GM19043 (cell line): ENCODE measurements around the gene SAPCD2.

Source experiments
- ATAC-seq: cut with Tn5 transposase; IDR thresholded peaks from one replicate; pipeline ENCODE4 v1.9.1; 2021; ENCODE audit warnings: low read depth; ENCODE audit not compliant: unreplicated experiment

Gene SAPCD2

GRCh38 chr9:137108608-137109249 lies 38.4 kb upstream of the SAPCD2 start:
- ATAC-seq, result no peak

GRCh38 chr9:137107982-137108381 lies 37.6 kb upstream of the SAPCD2 start:
- ATAC-seq, result no peak

GRCh38 chr9:137107312-137107921 lies 37.1 kb upstream of the SAPCD2 start:
- no peak for ATAC-seq

DNA sequence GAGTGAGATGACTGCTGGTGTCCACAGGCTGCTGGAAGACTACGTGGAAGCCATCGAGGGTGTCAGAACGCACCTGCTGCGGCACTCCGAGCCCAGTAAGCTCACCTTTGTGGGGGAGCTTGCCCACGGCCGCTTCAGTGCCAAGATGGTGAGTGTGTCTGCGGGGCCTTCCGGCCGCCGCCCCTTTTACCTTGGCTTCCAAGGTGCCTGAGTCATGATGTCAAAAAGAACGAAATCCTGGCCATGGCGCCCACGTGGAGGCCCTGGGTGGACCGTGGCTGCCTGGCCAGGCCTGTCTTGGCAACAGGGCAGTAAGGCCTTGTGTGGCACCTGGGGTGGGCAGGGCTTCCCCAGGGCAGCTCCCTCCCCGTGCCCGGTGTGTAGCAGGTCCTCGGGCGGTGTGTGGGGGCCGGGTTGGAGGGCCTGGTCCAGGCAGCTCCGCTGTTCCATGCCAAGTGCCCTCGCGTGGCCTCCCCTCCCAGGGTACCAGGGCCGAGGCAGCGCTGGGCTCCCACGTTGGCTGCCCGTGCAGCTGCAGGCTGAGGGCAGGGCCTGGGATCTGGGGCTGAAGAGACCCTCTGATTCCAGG lies 36.4 kb upstream of the SAPCD2 start:
- no peak for ATAC-seq

- ATAC-seq, result no peak
These were observed 35.7 kb upstream of the SAPCD2 start for GRCh38 chr9:137105814-137106661.

DNA sequence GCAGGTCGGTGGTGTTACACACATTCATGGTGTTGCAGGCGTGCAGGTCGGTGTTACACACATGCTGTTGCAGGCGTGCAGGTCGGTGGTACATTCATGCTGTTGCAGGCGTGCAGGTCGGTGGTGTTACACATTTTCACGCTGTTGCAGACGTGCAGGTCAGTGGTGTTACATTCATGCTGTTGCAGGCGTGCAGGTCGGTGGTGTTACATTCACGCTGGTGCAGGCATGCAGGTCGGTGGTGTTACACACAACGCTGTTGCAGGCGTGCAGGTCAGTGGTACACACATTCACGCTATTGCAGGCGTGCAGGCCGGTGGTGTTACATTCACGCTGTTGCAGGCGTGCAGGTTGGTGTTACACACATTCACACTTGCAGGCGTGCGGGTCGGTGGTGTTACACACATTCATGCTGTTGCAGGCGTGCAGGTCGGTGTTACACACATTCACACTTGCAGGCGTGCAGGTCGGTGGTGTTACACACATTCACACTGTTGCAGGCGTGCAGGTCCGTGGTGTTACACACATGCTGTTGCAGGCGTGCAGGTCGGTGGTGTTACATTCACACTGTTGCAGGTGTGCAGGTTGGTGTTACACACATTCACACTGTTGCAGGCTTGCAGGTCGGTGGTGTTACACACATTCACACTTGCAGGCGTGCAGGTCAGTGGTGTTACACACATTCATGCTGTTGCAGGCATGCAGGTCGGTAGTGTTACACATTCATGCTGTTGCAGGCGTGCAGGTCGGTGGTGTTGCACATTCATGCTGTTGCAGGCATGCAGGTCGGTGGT lies 33.0 kb upstream of the SAPCD2 start:
- ATAC-seq, result no peak

GRCh38 chr9:137099231-137099630 lies 28.9 kb upstream of the SAPCD2 start:
- no peak for ATAC-seq

DNA sequence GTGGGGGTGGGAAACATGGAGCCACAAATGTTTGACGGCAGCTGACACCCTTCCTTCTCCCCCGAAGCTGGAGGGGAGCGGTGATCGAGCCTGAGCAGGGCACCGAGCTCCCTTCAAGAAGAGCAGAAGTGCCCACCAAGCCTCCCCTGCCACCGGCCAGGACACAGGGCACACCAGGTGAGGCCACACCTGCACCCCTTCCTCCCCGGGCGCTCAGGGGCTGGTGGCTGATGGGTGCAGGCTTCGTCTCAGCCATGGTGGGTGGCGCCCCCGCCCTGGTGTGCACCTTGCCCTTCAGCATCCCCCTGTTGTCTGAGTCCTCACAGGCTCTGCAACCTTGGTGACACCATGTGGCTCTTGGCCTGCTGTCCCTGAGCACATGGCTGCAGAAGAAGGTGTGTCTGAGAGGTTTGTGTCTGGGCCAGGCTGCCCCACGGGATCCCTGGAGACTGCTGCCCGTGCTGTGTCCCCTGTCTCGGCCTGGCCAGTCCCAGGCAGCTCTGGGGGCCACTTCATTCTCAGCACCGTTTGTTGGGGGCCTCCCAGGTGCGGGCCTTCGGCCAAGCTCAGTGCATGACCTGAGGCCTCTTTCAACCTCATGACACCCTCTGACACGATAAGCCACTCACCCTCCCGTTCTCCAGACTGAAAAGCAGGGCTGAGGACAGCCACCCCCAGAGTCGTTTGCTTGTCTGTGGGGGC lies 27.6 kb upstream of the SAPCD2 start:
- ATAC-seq, result no peak

GRCh38 chr9:137096785-137097546 lies 26.6 kb upstream of the SAPCD2 start:
- ATAC-seq, result no peak

DNA sequence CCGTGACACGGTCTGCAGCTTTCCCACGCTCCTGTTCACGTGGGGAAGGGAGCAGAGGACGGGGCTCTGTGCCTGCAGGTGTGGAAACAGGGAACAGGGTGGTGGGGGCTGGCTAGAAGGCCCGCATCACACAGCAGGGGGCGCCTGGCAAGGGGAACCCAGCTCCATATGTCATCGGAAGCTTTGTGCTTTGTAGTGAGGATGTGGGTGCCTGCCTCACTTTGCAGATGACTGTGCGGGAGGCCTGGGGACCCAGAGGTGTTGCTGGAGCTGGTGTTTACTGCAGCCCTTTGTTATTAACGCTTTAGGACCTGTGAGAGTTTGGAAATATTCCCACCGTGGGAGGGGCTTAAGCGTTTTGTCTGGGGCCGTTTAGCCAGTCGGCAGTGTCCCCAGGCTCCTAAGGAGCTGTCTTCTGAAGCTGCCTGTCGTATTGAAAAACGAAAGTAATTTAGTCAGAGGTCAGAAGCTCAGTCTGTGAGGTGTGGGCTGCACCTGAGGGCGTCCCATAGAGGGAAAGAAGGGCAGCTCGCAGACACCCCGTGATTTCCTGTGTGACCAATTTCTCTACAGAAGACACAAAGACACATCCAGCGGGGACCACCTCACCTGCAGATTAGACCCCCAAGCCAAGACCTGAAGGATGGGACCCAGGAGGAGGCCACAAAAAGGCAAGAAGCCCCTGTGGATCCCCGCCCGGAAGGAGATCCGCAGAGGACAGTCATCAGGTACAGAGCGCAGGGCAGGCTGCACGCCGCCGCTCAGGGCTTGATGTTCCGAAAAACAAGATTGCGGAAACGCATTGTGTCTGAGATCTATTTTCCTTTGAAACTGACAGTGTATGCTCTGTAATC lies 25.5 kb upstream of the SAPCD2 start:
- peak; percentile 87 for ATAC-seq

GRCh38 chr9:137089232-137089947 lies 19.0 kb upstream of the SAPCD2 start:
- ATAC-seq, result no peak

DNA sequence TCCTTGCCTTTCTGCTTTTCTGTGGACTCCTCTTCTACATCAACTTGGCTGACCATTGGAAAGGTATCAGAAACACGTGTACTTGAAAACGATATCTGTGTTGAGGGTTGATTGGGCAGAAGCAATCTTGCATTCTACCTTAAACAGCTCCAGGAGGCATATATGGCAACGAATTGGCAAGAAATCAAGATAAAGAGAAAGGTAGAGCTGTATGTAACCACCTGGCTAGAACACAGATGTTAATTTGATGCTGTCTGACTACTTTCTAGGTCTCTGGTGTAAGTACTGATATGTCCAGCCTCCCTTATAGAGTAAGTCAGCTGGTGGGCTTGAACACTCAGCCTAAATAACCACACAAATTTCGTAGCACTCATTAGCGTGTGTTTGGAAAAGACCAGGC lies 17.8 kb upstream of the SAPCD2 start:
- no peak for ATAC-seq

GRCh38 chr9:137087409-137087925 lies 17.1 kb upstream of the SAPCD2 start:
- no peak for ATAC-seq

DNA sequence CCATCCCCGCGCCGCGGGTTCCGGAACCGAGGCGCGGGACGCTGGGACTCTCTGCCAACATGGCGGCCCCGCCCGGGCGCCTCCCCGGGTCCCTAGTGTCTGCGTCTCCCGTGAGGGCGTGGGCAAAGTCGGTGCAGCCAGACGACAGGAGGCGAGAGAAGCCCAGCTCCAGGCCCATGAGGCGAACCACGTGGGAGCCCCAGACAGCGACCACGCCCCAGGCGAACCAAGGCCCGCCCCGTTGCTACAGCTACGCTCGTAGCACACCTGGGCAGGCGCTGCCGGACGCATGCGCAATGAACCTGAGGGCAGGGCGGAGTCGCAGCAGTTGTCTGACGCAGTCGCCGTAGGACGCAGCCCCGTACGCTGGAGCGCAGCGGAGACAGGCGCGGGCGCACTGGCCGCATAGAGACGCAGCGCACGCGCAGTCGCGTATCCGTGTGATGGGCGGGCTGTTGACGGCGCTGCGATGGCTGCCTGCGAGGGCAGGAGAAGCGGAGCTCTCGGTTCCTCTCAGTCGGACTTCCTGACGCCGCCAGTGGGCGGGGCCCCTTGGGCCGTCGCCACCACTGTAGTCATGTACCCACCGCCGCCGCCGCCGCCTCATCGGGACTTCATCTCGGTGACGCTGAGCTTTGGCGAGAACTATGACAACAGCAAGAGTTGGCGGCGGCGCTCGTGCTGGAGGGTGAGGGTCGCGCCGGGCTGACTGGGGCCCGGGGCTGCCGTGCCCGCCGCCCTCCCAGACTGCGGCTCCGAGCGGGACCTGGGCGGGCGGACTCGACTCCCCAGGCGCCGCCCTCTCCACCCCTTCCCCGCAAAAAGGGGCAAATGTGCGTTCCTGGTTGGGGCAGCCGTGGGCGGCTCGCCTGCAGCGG lies 16.4 kb upstream of the SAPCD2 start, which contains the start of gene MAN1B1:
Gene MAN1B1, plus strand, starts transcription at position 455 of the 878 bp plus-strand sequence. Its CDS starts 15 bp downstream, at position 470.
- peak; percentile 82 for ATAC-seq

DNA sequence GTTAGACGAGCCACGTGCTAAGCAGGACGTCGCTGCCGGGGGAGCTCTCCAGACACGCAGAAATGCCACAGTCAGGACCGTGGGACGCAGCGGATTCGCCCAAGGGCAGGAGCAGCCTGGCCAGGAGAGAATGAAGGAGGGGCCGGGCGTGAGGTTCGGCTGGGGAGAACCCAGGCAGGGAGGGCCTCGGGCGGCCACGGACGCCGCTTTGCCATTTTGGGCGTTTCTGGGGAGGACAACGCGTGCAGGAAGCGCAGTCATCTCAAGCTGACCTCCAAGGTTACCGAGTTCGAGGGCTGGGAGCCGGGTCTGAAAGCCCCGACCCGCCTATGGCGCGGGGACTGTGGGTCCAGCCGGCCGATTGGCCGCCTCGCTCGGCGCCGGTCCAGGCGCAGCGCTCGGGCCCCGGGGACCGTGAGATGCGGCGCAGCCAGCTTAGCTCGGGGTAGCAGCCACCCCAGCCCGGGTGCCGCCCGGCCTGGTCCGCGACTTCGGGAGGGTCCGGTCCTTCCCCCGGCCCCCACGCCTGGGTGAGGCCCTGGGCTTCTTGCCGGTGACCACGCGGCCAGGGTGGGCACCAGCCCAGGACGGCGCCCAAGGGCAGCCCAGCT lies 15.7 kb upstream of the SAPCD2 start:
- no peak for ATAC-seq

DNA sequence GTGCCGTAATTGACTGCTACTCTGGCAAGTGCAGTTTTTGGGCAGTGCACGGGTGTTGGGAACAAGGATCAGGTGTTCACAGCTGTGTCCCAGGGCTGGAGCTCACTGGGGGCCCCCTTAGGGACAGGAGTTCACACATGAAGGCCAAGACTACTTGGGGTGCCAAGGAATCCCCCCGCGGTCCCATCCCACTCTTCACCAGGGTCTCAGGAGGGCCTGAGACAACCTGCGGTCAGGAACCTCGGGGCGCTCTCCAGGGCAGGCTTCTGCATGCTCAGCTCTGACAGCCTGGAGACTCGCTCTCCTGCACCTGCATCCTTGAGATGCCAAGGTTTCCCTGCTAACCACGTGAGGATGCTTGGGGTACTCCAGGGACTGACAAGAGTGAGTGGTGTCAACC lies 14.2 kb upstream of the SAPCD2 start:
- no peak for ATAC-seq
